ENCODE results near the gene SPRED3. TPM values are rescaled to one million over a fixed set of nuclear protein-coding genes. Genes with fewer than 3 reads are reported as not detected.

SPRED3 gene
- total and polyA plus RNA-seq, 2 of the 8 experiments (the other 6 are each of a cell fraction or from before 2014, with no cell fraction given), result 8.1 to 10.3 TPM

- Histone ChIP-seq H3K4ac (replicated peaks; ENCODE audit: insufficient read length, low read depth, low read length) (no peak overlapping the region), H2AK5ac (ENCODE audit: low read depth, low read length) (no peak overlapping the region), H2BK5ac (ENCODE audit: low read depth, low read length) (peak overlapping the region; percentile 79; the same call in 1 of the 2 replicates), H2AFZ (ENCODE audit: low read length) (peak overlapping the region; percentile 62), H3K56ac (replicated peaks; ENCODE audit: insufficient read length, low read depth, low read length) (no peak overlapping the region), H4K20me1 (replicated peaks in 1 of 2; ENCODE audit: control insufficient read depth in 1 of 2, insufficient read depth in 2 of 2, low read length in 2 of 2) (no peaks in the 10 kb centered on the region), H2BK12ac (ENCODE audit: low read depth, low read length) (peak overlapping the region; percentile 29; the same call in 1 of the 2 replicates), H4K91ac (replicated peaks; ENCODE audit: insufficient read length, low read length) (peak overlapping the region; percentile 83), H4K8ac (ENCODE audit: extremely low read depth, insufficient read depth, low read length) (peak overlapping the region; percentile 81), H3K4me2 (ENCODE audit: insufficient read depth in 1 of 2, low read depth in 2 of 2, low read length in 2 of 2) (peak overlapping the region; percentile 44 to 48; a peak in 3 of 4 replicates), H2BK120ac (replicated peaks; ENCODE audit: low read depth, low read length) (peak overlapping the region; percentile 65), H3K79me1 (ENCODE audit: low read depth, low read length) (no peaks in the 10 kb centered on the region), H4K5ac (ENCODE audit: insufficient read length, low read depth, low read length) (no peak overlapping the region), H3K23ac (ENCODE audit: insufficient read length) (no peak overlapping the region), H3K4me3 (ENCODE audit: extremely low read depth in 1 of 4, insufficient read depth in 2 of 4, low read depth in 3 of 4, low read length in 4 of 4) (peak overlapping the region in 1 of 4 experiments; percentile 34; a peak in 1 of 8 replicates), H3K79me2 (ENCODE audit: control insufficient read depth in 1 of 2, insufficient read depth in 2 of 2, low read length in 2 of 2) (no peaks in the 10 kb centered on the region), H3K27ac (ENCODE audit: low read depth, low read length) (no peak overlapping the region), H2BK20ac (ENCODE audit: low read length) (0 out of 2 replicates have a peak overlapping the region, but pooled peaks have one; percentile 61), H3K9me3 (ENCODE audit: insufficient read depth in 2 of 2, low read depth in 1 of 2, low read length in 1 of 2) (no peaks in the 10 kb centered on the region), H3K27me3 (replicated peaks in 1 of 4; ENCODE audit: control insufficient read depth in 3 of 4, extremely low read depth in 1 of 4, insufficient read depth in 3 of 4, low read length in 3 of 4) (no peaks in the 10 kb centered on the region), H3K4me1 (replicated peaks in 1 of 4; ENCODE audit: control insufficient read depth in 3 of 4, insufficient read depth in 4 of 4, low read length in 3 of 4) (peaks cover 4 to 8% (median 8%) of the 10 kb centered on the region in 4 experiments; a peak in 6 of 7 replicates), H3K23me2 (ENCODE audit: low read depth, low read length) (no peaks in the 10 kb centered on the region; the same call in 1 of the 2 replicates), H2BK15ac (ENCODE audit: low read length) (peak overlapping the region; percentile 72; the same call in 1 of the 2 replicates), H3K18ac (ENCODE audit: extremely low read depth, low read length) (peak overlapping the region; percentile 87; the same call in 1 of the 2 replicates), H3K9ac (replicated peaks in 1 of 4; ENCODE audit: extremely low read depth in 1 of 4, low read depth in 3 of 4, low read length in 3 of 4) (no peak overlapping the region), H3K14ac (ENCODE audit: insufficient read length) (no peak overlapping the region), H3K36me3 (ENCODE audit: control insufficient read depth in 2 of 4, insufficient read depth in 4 of 4, low read length in 3 of 4) (no peaks in the 10 kb centered on the region)
- FAIRE-seq (no peak), DNase-seq (ENCODE audit: low read depth in 1 of 2, low spot score in 2 of 2) (peak in 1 of 2 experiments; percentile 55)
- ChIA-PET CTCF (ENCODE audit: partially characterized antibody) (interaction anchor here (0.7 to 3.2 kb wide), 9 partner anchors 9 to 181 kb away, joined by 3 to 10 read pairs (median 4); partner anchors contain the start of gene FAM98C), POLR2A (ENCODE audit: partially characterized antibody) (interaction anchor here (0.7 to 2.0 kb wide), 5 partner anchors 10 to 35 kb away, joined by 3 to 9 read pairs (median 5); no protein-coding TSS in a partner anchor)
- peak; percentile 70; the same call in 1 of the 2 replicates for TF ChIP-seq KDM1A (IDR thresholded peaks at IDR 0.05; ENCODE audit: borderline replicate concordance, low read length)
- TF ChIP-seq, protein P1, sequence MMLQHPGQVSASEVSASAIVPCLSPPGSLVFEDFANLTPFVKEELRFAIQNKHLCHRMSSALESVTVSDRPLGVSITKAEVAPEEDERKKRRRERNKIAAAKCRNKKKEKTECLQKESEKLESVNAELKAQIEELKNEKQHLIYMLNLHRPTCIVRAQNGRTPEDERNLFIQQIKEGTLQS (IDR thresholded peaks at IDR 0.05; ENCODE audit: insufficient read depth, low read depth, low read length), result no peak
- 76% methylated on average over 7 of the region's 7 CpGs; no CpG with 5 or more reads in 1 of the 2 experiments for WGBS, 2 experiments (ENCODE audit: extremely low coverage in 1 of 2, insufficient coverage in 1 of 2, insufficient read length in 1 of 2, insufficient replicate concordance in 2 of 2, low coverage in 1 of 2, low lambda C conversion rate in 2 of 2, missing lambda C conversion rate in 1 of 2)
Measured at GRCh38 chr19:38425222-38425809, 36.8 kb downstream of the SPRED3 start.
